K562 (cell line): ENCODE results near the gene KLHL12. TPM values are rescaled to one million over a fixed set of nuclear protein-coding genes. Genes with fewer than 3 reads are reported as not detected.

Experiments
- ARID2 ChIP-seq: fragments of 450-650 bp; IDR thresholded peaks from 2 replicates; pipeline ENCODE4 v1.6.1; 2017; ENCODE audit warnings: antibody characterized with exemption, mild to moderate bottlenecking
- ARNT ChIP-seq, 2 experiments: fragments of 450-650 bp; IDR thresholded peaks; 2 replicates each; pipeline ENCODE4 v1.6.1; 2016; ENCODE audit warnings: mild to moderate bottlenecking in 1 of 2
- BRF1 ChIP-seq: IDR thresholded peaks from 3 replicates; pipeline ENCODE4 v1.6.1; 2011; ENCODE audit warnings: borderline replicate concordance, mild to moderate bottlenecking; ENCODE audit not compliant: insufficient read length; ENCODE audit errors: extremely low read depth
- CREB1 ChIP-seq, 2 experiments: sonication (generic) in 1 of 2; formaldehyde crosslinking in 1 of 2; IDR thresholded peaks; 2 replicates each; pipeline versions ENCODE4 v1.6.1 to v1.8.0; 2012 to 2022; ENCODE audit warnings: inconsistent platforms in 1 of 2, mild to moderate bottlenecking in 1 of 2, missing genetic modification reagents in 1 of 2, moderate library complexity in 1 of 2
- DDX20 ChIP-seq: fragments of 450-650 bp; IDR thresholded peaks from 2 replicates; pipeline ENCODE4 v1.6.1; 2016; ENCODE audit warnings: missing genetic modification characterization, low read depth, mild to moderate bottlenecking, missing compliant biosample characterization, moderate library complexity
- FOXO4 ChIP-seq: fragments of 450-650 bp; formaldehyde crosslinking; IDR thresholded peaks from 2 replicates; pipeline ENCODE4 v1.4.0; 2020; ENCODE audit warnings: mild to moderate bottlenecking, moderate library complexity
- FOXP1 ChIP-seq: sonication (generic); formaldehyde crosslinking; IDR thresholded peaks from 2 replicates; pipeline ENCODE4 v1.8.0; 2022; ENCODE audit warnings: mild to moderate bottlenecking, missing genetic modification reagents
- GTF2E2 ChIP-seq: fragments of 200-800 bp; sonication (Bioruptor generic); IDR thresholded peaks from 2 replicates; pipeline ENCODE4 v1.6.1; 2016; ENCODE audit warnings: missing genetic modification characterization, missing compliant biosample characterization
- HDAC2 ChIP-seq: fragments of 450-650 bp; IDR thresholded peaks from 2 replicates; pipeline ENCODE4 v1.6.1; 2016; ENCODE audit warnings: mild to moderate bottlenecking
- IRF2 ChIP-seq: sonication (generic); formaldehyde crosslinking; IDR thresholded peaks from 2 replicates; pipeline ENCODE4 v1.8.1; 2022; ENCODE audit warnings: mild to moderate bottlenecking, missing genetic modification reagents
- KLF1 ChIP-seq: fragments of 450-650 bp; IDR thresholded peaks from 2 replicates; pipeline ENCODE4 v1.6.1; 2016; ENCODE audit warnings: missing genetic modification characterization, missing compliant biosample characterization
- KLF6 ChIP-seq: fragments of 250-450 bp; sonication (Bioruptor Pico); IDR thresholded peaks from 2 replicates; pipeline ENCODE4 v1.4.0; 2020; ENCODE audit warnings: mild to moderate bottlenecking, moderate library complexity, borderline replicate concordance
- NR3C1 ChIP-seq: sonication (generic); formaldehyde crosslinking; IDR thresholded peaks from 2 replicates; pipeline ENCODE4 v1.8.1; 2022; ENCODE audit warnings: missing genetic modification reagents
- PHF20 ChIP-seq: fragments of 450-650 bp; IDR thresholded peaks from 2 replicates; pipeline ENCODE4 v1.6.1; 2018; ENCODE audit not compliant: partially characterized antibody
- POU5F1 ChIP-seq: fragments of 150-350 bp; IDR thresholded peaks from 2 replicates; pipeline ENCODE4 v1.6.1; 2014; ENCODE audit warnings: borderline replicate concordance, low read length, low read depth, mild to moderate bottlenecking; ENCODE audit not compliant: partially characterized antibody
- SMARCA4 ChIP-seq: fragments of 450-650 bp; IDR thresholded peaks from 2 replicates; pipeline ENCODE4 v1.6.1; 2016
- TAL1 ChIP-seq: fragments of 450-650 bp; IDR thresholded peaks from 2 replicates; pipeline ENCODE4 v1.6.1; 2016; ENCODE audit warnings: mild to moderate bottlenecking
- THRB ChIP-seq: fragments of 450-650 bp; formaldehyde crosslinking; conservative IDR thresholded peaks from 2 replicates; pipeline ENCODE4 v1.4.0; 2022; ENCODE audit warnings: mild to moderate bottlenecking, missing genetic modification characterization
- TRIM25 ChIP-seq: fragments of 450-650 bp; IDR thresholded peaks from 2 replicates; pipeline ENCODE4 v1.7.0; 2016; ENCODE audit warnings: borderline replicate concordance
- ZBTB33 ChIP-seq: sonication (generic); formaldehyde crosslinking; IDR thresholded peaks from 2 replicates; pipeline ENCODE4 v1.8.1; 2023; ENCODE audit warnings: mild to moderate bottlenecking, missing genetic modification reagents
- ZNF408 ChIP-seq: fragments of 250-450 bp; sonication (Bioruptor Pico); IDR thresholded peaks from 2 replicates; pipeline ENCODE4 v1.4.0; 2020; ENCODE audit warnings: low read depth, mild to moderate bottlenecking, moderate library complexity
- ZNF707 ChIP-seq: fragments of 250-450 bp; sonication (Bioruptor Pico); conservative IDR thresholded peaks from 2 replicates; pipeline ENCODE4 v1.8.0; 2022; ENCODE audit warnings: inconsistent platforms, mild to moderate bottlenecking, moderate library complexity
- ZZZ3 ChIP-seq: fragments of 450-650 bp; IDR thresholded peaks from 2 replicates; pipeline ENCODE4 v1.6.1; 2016; ENCODE audit warnings: antibody characterized with exemption, mild to moderate bottlenecking, moderate library complexity
- polyA plus RNA-seq, 8 experiments: library from polyadenylated mRNA; depleted of rRNA in 4 of 8; stranded (reverse) in 5 of 8; unstranded in 3 of 8; fragments of >200 nt; fragmentation: Nextera tagmentation in 2 of 8; fragmentation: Illumina TruSeq in 1 of 8; extraction: Ambion mirVana in 2 of 8; extraction: Trizol in 1 of 8; gene quantifications; 2 replicates each; pipeline versions ENCODE4 v1.2.1 to v1.2.3, GENCODE V29; 2011 to 2014; ENCODE audit warnings: inconsistent platforms in 1 of 8, missing spikeins in 1 of 8
- total RNA-seq, 7 experiments: library from RNA; depleted of rRNA in 6 of 7; stranded (reverse); fragments of >200 nt in 6 of 7; fragmentation: Illumina TruSeq in 2 of 7; extraction: Trizol in 2 of 7; gene quantifications; 2 replicates each; pipeline versions ENCODE4 v1.2.1 to v1.2.3, GENCODE V29; 2011 to 2021; ENCODE audit warnings: low replicate concordance in 1 of 7

KLHL12 gene
- total and polyA plus RNA-seq, 9 of the 15 experiments (the other 6 are each of a cell fraction or from before 2014, with no cell fraction given) = 23.1 to 85.1 (median 35.0) TPM

GRCh38 chr1:202852163-202852904 lies 74.7 kb downstream of the KLHL12 start (continued):
- no peak for TF ChIP-seq HDAC2
- TF ChIP-seq ZBTB33 (CRISPR knock-in tag) = no peak
- TF ChIP-seq ARID2 = no peak
- TF ChIP-seq ZNF408 = no peak
- TF ChIP-seq ARNT (IDR thresholded peaks at IDR 0.05) = no peak
- TF ChIP-seq IRF2 (CRISPR knock-in tag) = no peak
- TF ChIP-seq TAL1 = no peak
- no peak for TF ChIP-seq KLF6 (CRISPR knock-in tag)
- no peak for TF ChIP-seq BRF1
- no peak for TF ChIP-seq POU5F1
- TF ChIP-seq NR3C1 (CRISPR knock-in tag) = no peak
- no peak for TF ChIP-seq TRIM25
- TF ChIP-seq PHF20 = peak; percentile 57
- TF ChIP-seq ZZZ3 = 0 out of 2 replicates have a peak, but pooled peaks have one; percentile 56
- TF ChIP-seq DDX20 (tag) = no peak
- no peak for TF ChIP-seq FOXO4
- TF ChIP-seq THRB (CRISPR knock-in tag) = no peak
- 0 out of 2 replicates have a peak, but pooled peaks have one; percentile 14 for TF ChIP-seq KLF1 (tag)
- 0 out of 2 replicates have a peak, but pooled peaks have one; percentile 17 for TF ChIP-seq SMARCA4
- TF ChIP-seq FOXP1 = no peak
- no peak for TF ChIP-seq ZNF707 (CRISPR knock-in tag)
- TF ChIP-seq GTF2E2 (tag) = no peak
- TF ChIP-seq CREB1 (IDR thresholded peaks at IDR 0.05) = no peak
- TF ChIP-seq CREB1 (CRISPR knock-in tag; IDR thresholded peaks at IDR 0.05) = no peak
